Caco-2 (cell line): ENCODE results near the gene AHNAK2. TPM values are rescaled to one million over a fixed set of nuclear protein-coding genes. Genes with fewer than 3 reads are reported as not detected.

Experiments used
- BruUV-seq: library from RNA; stranded (reverse); fragments of 400-500 nt; replicated peaks from 2 replicates; lab custom pipeline; 2021; lab: Mats Ljungman, UMichigan
- CTCF ChIA-PET: fragments of 300-600 bp; sonication (Branson Sonifier 250); formaldehyde crosslinking; loops from one replicate; lab custom pipeline; 2022; ENCODE audit warnings: antibody characterized with exemption; lab: Charles Lee
- POLR2A ChIA-PET: fragments of 300-600 bp; sonication (Branson Sonifier 250); formaldehyde crosslinking; loops from one replicate; lab custom pipeline; 2022; ENCODE audit warnings: antibody characterized with exemption; lab: Charles Lee
- DNase-seq, 2 experiments: peaks; one replicate each; pipeline versions ENCODE4 v3.0.0 to v3.0.0-alpha.2; 2020 to 2022
- H3K27me3 ChIP-seq: replicated peaks from 2 replicates; pipeline ENCODE4 v1.6.0; 2011; ENCODE audit warnings: low read length; ENCODE audit not compliant: control insufficient read depth, insufficient read depth
- H3K36me3 ChIP-seq: 2 replicates; pipeline ENCODE4 v1.5.1; 2011; ENCODE audit warnings: low read length; ENCODE audit not compliant: control insufficient read depth, insufficient read depth
- H3K4me1 ChIP-seq: fragments of 250-450 bp; sonication (Bioruptor Pico); 2 replicates; pipeline ENCODE4 v1.5.1; 2020; ENCODE audit warnings: mild to moderate bottlenecking
- H3K4me3 ChIP-seq: 2 replicates; pipeline ENCODE4 v1.5.1; 2011; ENCODE audit warnings: low read depth, mild to moderate bottlenecking, control low read depth, low read length
- H3K9me3 ChIP-seq: fragments of 250-450 bp; sonication (Bioruptor Pico); 2 replicates; pipeline ENCODE4 v1.5.1; 2020; ENCODE audit warnings: mild to moderate bottlenecking, moderate library complexity
- H3K27ac Mint-ChIP-seq: one replicate; pipeline ENCODE4 v1.8.0; 2022; ENCODE audit warnings: mixed read lengths; ENCODE audit not compliant: unreplicated experiment
- H3K27me3 Mint-ChIP-seq: one replicate; pipeline ENCODE4 v1.8.0; 2022; ENCODE audit warnings: mixed read lengths; ENCODE audit not compliant: insufficient read depth, unreplicated experiment
- H3K36me3 Mint-ChIP-seq: one replicate; pipeline ENCODE4 v1.8.0; 2022; ENCODE audit warnings: mild to moderate bottlenecking, mixed read lengths; ENCODE audit not compliant: insufficient read depth, unreplicated experiment
- H3K4me1 Mint-ChIP-seq: one replicate; pipeline ENCODE4 v1.8.0; 2022; ENCODE audit warnings: low read depth, mixed read lengths; ENCODE audit not compliant: unreplicated experiment
- H3K4me3 Mint-ChIP-seq: one replicate; pipeline ENCODE4 v1.8.0; 2022; ENCODE audit warnings: mild to moderate bottlenecking, moderate library complexity, mixed read lengths; ENCODE audit not compliant: unreplicated experiment
- H3K9me3 Mint-ChIP-seq: one replicate; pipeline ENCODE4 v1.8.0; 2022; ENCODE audit warnings: mixed read lengths; ENCODE audit not compliant: unreplicated experiment
- intact Hi-C: fragments of 100-400 bp; cut with micrococcal nuclease; formaldehyde crosslinking; loops from one replicate; pipeline ENCODE4 v1.10.0; 2022; ENCODE audit not compliant: unreplicated experiment
- total RNA-seq: library from RNA; stranded (reverse); gene quantifications from 2 replicates; pipeline ENCODE4 v1.2.3, GENCODE V29; 2022
- TF ChIP-seq, protein P1 (sequence below), 2 experiments: fragments of 200-600 bp in 1 of 2; IDR thresholded peaks; 1 replicate in 1 of 2; 2 replicates in 1 of 2; pipeline versions ENCODE4 v1.5.1 to v1.8.0; 2011 to 2022; ENCODE audit warnings: antibody characterized with exemption in 1 of 2, control low read depth in 1 of 2, inconsistent platforms in 1 of 2, low read depth in 1 of 2, low read length in 1 of 2, mild to moderate bottlenecking in 1 of 2, moderate library complexity in 1 of 2; ENCODE audit not compliant: insufficient read depth in 1 of 2, severe bottlenecking in 1 of 2, unreplicated experiment in 1 of 2

The AHNAK2 gene
- total RNA-seq, 1 experiment from 2014 or later: 0.77 TPM

GRCh38 chr14:104898870-104899510 is 79.2 kb downstream of the AHNAK2 start:
- no TSS peak for BruUV-seq
- POLR2A ChIA-PET: no interaction called here

DNA sequence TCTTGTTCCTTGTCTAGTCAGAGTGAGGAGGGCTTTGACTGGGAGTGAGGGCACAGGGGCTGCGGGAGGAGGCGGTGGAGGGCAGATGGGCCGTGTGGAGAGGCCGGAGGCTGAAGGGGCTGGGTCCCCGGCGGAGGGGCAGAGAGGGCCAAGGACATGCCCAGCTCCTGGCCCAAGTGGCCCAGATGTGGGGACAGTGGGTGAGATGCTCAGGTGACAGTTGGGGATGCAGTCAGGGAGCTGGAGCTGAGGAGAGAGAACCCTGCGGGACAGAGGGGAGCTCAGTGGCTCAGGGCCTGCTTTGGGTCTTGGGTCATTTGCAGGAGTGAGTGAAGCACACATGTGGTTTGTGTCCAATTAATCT is 80.0 kb downstream of the AHNAK2 start:
- peaks cover 6% of the 10 kb centered on the region for H3K27me3 Mint-ChIP-seq
- BruUV-seq: no TSS peak
- Histone ChIP-seq H3K9me3 (no peaks in the 10 kb centered on the region), H3K4me3 (no peak overlapping the region), H3K4me1 (no peaks in the 10 kb centered on the region), H3K36me3 (no peaks in the 10 kb centered on the region), H3K27me3 (no peaks in the 10 kb centered on the region)
- TF ChIP-seq, protein P1, sequence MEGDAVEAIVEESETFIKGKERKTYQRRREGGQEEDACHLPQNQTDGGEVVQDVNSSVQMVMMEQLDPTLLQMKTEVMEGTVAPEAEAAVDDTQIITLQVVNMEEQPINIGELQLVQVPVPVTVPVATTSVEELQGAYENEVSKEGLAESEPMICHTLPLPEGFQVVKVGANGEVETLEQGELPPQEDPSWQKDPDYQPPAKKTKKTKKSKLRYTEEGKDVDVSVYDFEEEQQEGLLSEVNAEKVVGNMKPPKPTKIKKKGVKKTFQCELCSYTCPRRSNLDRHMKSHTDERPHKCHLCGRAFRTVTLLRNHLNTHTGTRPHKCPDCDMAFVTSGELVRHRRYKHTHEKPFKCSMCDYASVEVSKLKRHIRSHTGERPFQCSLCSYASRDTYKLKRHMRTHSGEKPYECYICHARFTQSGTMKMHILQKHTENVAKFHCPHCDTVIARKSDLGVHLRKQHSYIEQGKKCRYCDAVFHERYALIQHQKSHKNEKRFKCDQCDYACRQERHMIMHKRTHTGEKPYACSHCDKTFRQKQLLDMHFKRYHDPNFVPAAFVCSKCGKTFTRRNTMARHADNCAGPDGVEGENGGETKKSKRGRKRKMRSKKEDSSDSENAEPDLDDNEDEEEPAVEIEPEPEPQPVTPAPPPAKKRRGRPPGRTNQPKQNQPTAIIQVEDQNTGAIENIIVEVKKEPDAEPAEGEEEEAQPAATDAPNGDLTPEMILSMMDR (IDR thresholded peaks at IDR 0.05; ENCODE audit: insufficient read depth in 1 of 2, low read depth in 1 of 2, low read length in 1 of 2, severe bottlenecking in 1 of 2, unreplicated experiment in 1 of 2): no peak
- CTCF ChIA-PET: interaction anchor here (0.8 kb wide), 1 partner anchor 36 kb away, joined by 3 read pairs; no protein-coding TSS in a partner anchor
- DNase-seq: no peak
- peaks cover 3% of the 10 kb centered on the region for H3K9me3 Mint-ChIP-seq
- POLR2A ChIA-PET: no interaction called here
- H3K36me3 Mint-ChIP-seq: no peaks in the 10 kb centered on the region
- intact Hi-C loops: no loop called here
- no peaks in the 10 kb centered on the region for H3K4me1 Mint-ChIP-seq
- H3K4me3 Mint-ChIP-seq: no peak overlapping the region
- no peak overlapping the region for H3K27ac Mint-ChIP-seq

More at GRCh38 chr14:104898870-104899510, 79.2 kb downstream of the AHNAK2 start:
- Mint-ChIP-seq H3K27me3 (peaks cover 12% of the 10 kb centered on the region), H3K27ac (no peak overlapping the region), H3K9me3 (peaks cover 11% of the 10 kb centered on the region), H3K36me3 (no peaks in the 10 kb centered on the region), H3K4me3 (no peak overlapping the region), H3K4me1 (no peaks in the 10 kb centered on the region)
- intact Hi-C loops: no loop called here
- DNase-seq: no peak
- TF ChIP-seq, protein P1 (IDR thresholded peaks at IDR 0.05; ENCODE audit: insufficient read depth in 1 of 2, low read depth in 1 of 2, low read length in 1 of 2, severe bottlenecking in 1 of 2, unreplicated experiment in 1 of 2): no peak
- Histone ChIP-seq H3K27me3 (no peaks in the 10 kb centered on the region), H3K4me3 (no peak overlapping the region), H3K4me1 (no peaks in the 10 kb centered on the region), H3K9me3 (no peaks in the 10 kb centered on the region), H3K36me3 (no peaks in the 10 kb centered on the region)
- CTCF ChIA-PET: interaction anchor here (0.5 to 0.8 kb wide), 2 partner anchors 10 to 36 kb away, joined by 3 read pairs; no protein-coding TSS in a partner anchor

DNA sequence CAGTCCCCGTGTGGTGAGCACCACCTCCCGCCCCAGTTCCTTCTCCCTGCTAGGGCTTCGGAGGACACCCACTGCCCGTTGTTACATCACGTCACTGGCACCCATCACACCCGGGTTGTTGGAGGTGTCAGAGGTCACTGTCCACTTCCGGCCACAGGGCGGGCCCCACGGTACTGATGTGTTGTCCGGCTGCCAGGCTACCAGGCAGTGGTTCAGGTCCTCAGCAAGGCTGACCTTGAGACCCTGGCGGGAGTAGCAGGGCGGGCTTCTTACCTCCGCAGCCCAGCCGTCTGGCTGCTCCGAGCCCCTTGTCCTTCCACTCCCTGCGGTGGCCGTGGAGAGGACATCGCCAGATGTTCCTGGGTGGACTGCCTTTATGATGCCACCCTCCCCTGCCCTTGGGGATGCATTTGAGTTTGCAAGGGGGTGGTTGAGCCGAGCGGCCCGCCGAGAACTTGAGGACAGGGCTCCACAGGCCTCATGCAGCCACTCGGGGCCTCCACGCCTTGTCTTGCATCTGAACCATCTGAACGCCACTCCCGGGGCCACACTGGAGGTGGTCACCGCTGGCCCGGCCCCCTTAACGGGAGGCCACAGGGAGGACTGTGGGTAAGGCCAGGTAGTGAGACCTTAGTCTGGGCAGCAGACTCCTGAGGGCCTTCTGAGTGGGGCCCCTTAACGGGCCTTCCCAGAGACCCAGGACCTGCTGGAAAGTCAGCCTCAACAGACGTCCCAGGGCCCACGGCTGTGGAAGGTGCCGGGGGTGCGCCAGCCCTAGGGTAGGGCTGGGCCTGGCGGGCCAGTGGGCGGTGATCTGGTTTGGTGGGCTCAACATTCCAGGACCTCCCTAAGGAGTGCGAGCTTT is 80.6 kb downstream of the AHNAK2 start:
- peaks cover 5% of the 10 kb centered on the region for H3K27me3 Mint-ChIP-seq
- no peak overlapping the region for H3K4me3 ChIP-seq
- DNase-seq: no peak
- H3K4me3 Mint-ChIP-seq: no peak overlapping the region
- H3K9me3 ChIP-seq: no peaks in the 10 kb centered on the region
- ChIA-PET POLR2A (no interaction called here), CTCF (no interaction called here)
- intact Hi-C loops: loop anchor here (2.0 kb wide), 1 partner anchor 43 kb away; no protein-coding TSS in a partner anchor
- H3K36me3 ChIP-seq: no peaks in the 10 kb centered on the region
- H3K27me3 ChIP-seq: no peaks in the 10 kb centered on the region
- no peaks in the 10 kb centered on the region for H3K36me3 Mint-ChIP-seq
- BruUV-seq: no TSS peak
- no peaks in the 10 kb centered on the region for H3K9me3 Mint-ChIP-seq
- no peaks in the 10 kb centered on the region for H3K4me1 Mint-ChIP-seq
- no peak overlapping the region for H3K27ac Mint-ChIP-seq
- H3K4me1 ChIP-seq: no peaks in the 10 kb centered on the region
- TF ChIP-seq, protein P1 (IDR thresholded peaks at IDR 0.05; ENCODE audit: insufficient read depth in 1 of 2, low read depth in 1 of 2, low read length in 1 of 2, severe bottlenecking in 1 of 2, unreplicated experiment in 1 of 2): no peak
